COR-L47 (cell line): ENCODE results near the gene CHRDL2.
A peak's percentile ranks its signal among the peaks of the same experiment; 100 is the strongest.

Experiments
- DNase-seq: peaks from one replicate; lab custom pipeline; 2025; lab: John Stamatoyannopoulos, UW

Gene CHRDL2

GRCh38 chr11:74710281-74710938, 20.8 kb downstream of the CHRDL2 start:
- DNase-seq: no peak

- no peak for DNase-seq
Observed at GRCh38 chr11:74709175-74709574, 22.1 kb downstream of the CHRDL2 start.

- no peak for DNase-seq
Observed at GRCh38 chr11:74707602-74708510, 23.4 kb downstream of the CHRDL2 start.

GRCh38 chr11:74707182-74707581, 24.0 kb downstream of the CHRDL2 start:
- DNase-seq: no peak

GRCh38 chr11:74703211-74703610, 28.0 kb downstream of the CHRDL2 start:
- DNase-seq: no peak

GRCh38 chr11:74702383-74703007, 28.7 kb downstream of the CHRDL2 start:
- peak; percentile 29 for DNase-seq

- no peak for DNase-seq
Observed at GRCh38 chr11:74701351-74701750, 29.9 kb downstream of the CHRDL2 start.

GRCh38 chr11:74699615-74700396, 31.4 kb downstream of the CHRDL2 start:
- no peak for DNase-seq

- DNase-seq: no peak
Observed at GRCh38 chr11:74697722-74698121, 33.5 kb downstream of the CHRDL2 start.

GRCh38 chr11:74696939-74697675, 34.1 kb downstream of the CHRDL2 start:
- DNase-seq: no peak

GRCh38 chr11:74696500-74696899, 34.7 kb downstream of the CHRDL2 start:
- DNase-seq: no peak

GRCh38 chr11:74695705-74696280, 35.4 kb downstream of the CHRDL2 start:
- no peak for DNase-seq

GRCh38 chr11:74694136-74694930, 36.9 kb downstream of the CHRDL2 start:
- no peak for DNase-seq

- DNase-seq: no peak
Observed at GRCh38 chr11:74693531-74693930, 37.7 kb downstream of the CHRDL2 start.

GRCh38 chr11:74691755-74692154, 39.5 kb downstream of the CHRDL2 start:
- DNase-seq: no peak

- DNase-seq: no peak
Observed at GRCh38 chr11:74689666-74690065, 41.6 kb downstream of the CHRDL2 start.

- DNase-seq: no peak
Observed at GRCh38 chr11:74687237-74688023, 43.8 kb downstream of the CHRDL2 start.

- no peak for DNase-seq
Observed at GRCh38 chr11:74686792-74687191, 44.4 kb downstream of the CHRDL2 start.

- DNase-seq: no peak
Observed at GRCh38 chr11:74685905-74686304, 45.3 kb downstream of the CHRDL2 start.
